ENCODE data around the gene MUS81. TPM values are rescaled to one million over a fixed set of nuclear protein-coding genes. Genes with fewer than 3 reads are reported as not detected.
A peak's percentile ranks its signal among the peaks of the same experiment; 100 is the strongest.

Gene MUS81
- total and polyA plus RNA-seq, 4 donors = 40.7 to 102 (median 61.9) TPM

DNA sequence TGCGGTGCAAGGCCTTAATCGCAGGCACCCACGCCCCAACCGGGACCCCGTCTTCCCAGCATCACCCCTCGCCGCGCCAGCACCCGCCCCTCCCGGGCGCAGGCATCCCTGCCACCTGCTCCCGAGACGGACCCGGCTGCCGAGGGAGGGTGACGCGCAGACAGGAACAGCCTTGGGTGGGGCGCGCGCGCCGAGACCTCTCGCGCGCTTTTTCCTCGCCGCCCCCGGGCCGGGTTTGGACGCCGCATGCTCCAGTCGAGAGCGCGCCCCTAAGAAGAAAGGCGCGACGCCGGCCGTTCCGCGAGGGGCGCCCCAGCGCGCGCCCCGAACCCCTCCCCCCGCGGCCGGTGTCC, 2.8 kb upstream of the MUS81 start:
- H3K27me3 ChIP-seq (ENCODE audit: control insufficient read depth in 1 of 2, insufficient read depth in 2 of 2, low read length in 1 of 2) = no peaks in the 10 kb centered on the region
- WGBS, 2 donors = 0 to 1% methylated on average over 26 to 49 of the region's 49 CpGs
- no peaks in the 10 kb centered on the region for H3K4me1 ChIP-seq (ENCODE audit: control insufficient read depth in 1 of 2, insufficient read depth in 2 of 2, low read length in 2 of 2)
- peak overlapping the region; percentile 46 to 70 for H3K27ac ChIP-seq (ENCODE audit: low read depth in 1 of 2, low read length in 2 of 2)
- H3K36me3 ChIP-seq (ENCODE audit: control insufficient read depth in 1 of 2, insufficient read depth in 2 of 2, low read length in 1 of 2) = peaks cover 3 to 8% of the 10 kb centered on the region in 2 donors
- intact Hi-C loops (cut with DNase I) = no loop called here
- ATAC-seq (ENCODE audit: low FRiP score) (no peak), DNase-seq (peak; percentile 75 to 87)
- peak overlapping the region; percentile 64 to 77 for H3K4me3 ChIP-seq (ENCODE audit: low read length in 2 of 2)
- H3K9me3 ChIP-seq (ENCODE audit: control insufficient read depth, low read length) = no peaks in the 10 kb centered on the region

- Histone ChIP-seq H3K4me1 (ENCODE audit: control insufficient read depth in 1 of 2, insufficient read depth in 2 of 2, low read length in 2 of 2) (no peaks in the 10 kb centered on the region), H3K9me3 (ENCODE audit: control insufficient read depth, low read length) (no peaks in the 10 kb centered on the region), H3K27ac (ENCODE audit: low read depth in 1 of 2, low read length in 2 of 2) (peak within 1 kb of the TSS; percentile 84 to 93), H3K27me3 (ENCODE audit: control insufficient read depth in 1 of 2, insufficient read depth in 2 of 2, low read length in 1 of 2) (no peaks in the 10 kb centered on the region), H3K4me3 (ENCODE audit: low read length in 2 of 2) (peak within 1 kb of the TSS; percentile 64 to 77), H3K36me3 (ENCODE audit: control insufficient read depth in 1 of 2, insufficient read depth in 2 of 2, low read length in 1 of 2) (peaks cover 3 to 5% of the 10 kb centered on the region in 2 donors)
- 0% methylated on average over 76 to 92 of the region's 92 CpGs for WGBS, 2 donors
- intact Hi-C loops (cut with DNase I) = loop anchor here in 1 of 2 donors (1.0 kb wide), 1 partner anchor 61 kb away; the partner anchor contains the start of genes C11orf68 and DRAP1
- peak; percentile 99 to 100 for DNase-seq
- ATAC-seq (ENCODE audit: low FRiP score) = peak; percentile 88
Measured at GRCh38 chr11:65857853-65858680, 2.2 kb upstream of the MUS81 start, which contains the start of gene CFL1. Gene CFL1 (minus strand): TSS chr11:65858180. CDS start chr11:65858099, 81 bp downstream.

DNA sequence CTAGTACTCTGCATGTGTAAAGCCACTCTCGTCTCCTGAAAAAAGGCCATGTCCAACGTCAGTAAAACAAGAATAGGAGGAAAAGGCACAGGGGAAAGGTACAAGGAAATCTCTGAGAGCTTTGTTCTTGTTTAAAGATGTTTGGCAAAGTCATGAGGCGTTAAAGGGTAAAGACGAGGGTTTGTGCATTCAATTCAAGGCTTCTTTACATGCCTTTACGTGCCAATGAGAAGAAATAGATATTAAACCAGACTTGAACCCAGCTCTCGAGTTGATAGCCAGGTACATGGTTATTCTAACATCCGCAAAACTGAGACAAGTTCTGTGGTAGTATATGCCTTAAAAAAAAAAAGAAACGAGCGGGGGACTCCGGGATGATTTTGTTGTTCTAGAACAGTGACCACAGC, 1.5 kb upstream of the MUS81 start:
- Histone ChIP-seq H3K9me3 (ENCODE audit: control insufficient read depth, low read length) (no peaks in the 10 kb centered on the region), H3K4me3 (ENCODE audit: low read length in 2 of 2) (peak overlapping the region; percentile 54 to 56), H3K36me3 (ENCODE audit: control insufficient read depth in 1 of 2, insufficient read depth in 2 of 2, low read length in 1 of 2) (peaks cover 3 to 7% of the 10 kb centered on the region in 2 donors), H3K4me1 (ENCODE audit: control insufficient read depth in 1 of 2, insufficient read depth in 2 of 2, low read length in 2 of 2) (no peaks in the 10 kb centered on the region), H3K27me3 (ENCODE audit: control insufficient read depth in 1 of 2, insufficient read depth in 2 of 2, low read length in 1 of 2) (no peaks in the 10 kb centered on the region), H3K27ac (ENCODE audit: low read depth in 1 of 2, low read length in 2 of 2) (peak overlapping the region; percentile 84 to 93)
- intact Hi-C loops (cut with DNase I) = loop anchor here in 1 of 2 donors (1.0 kb wide), 1 partner anchor 61 kb away; the partner anchor contains the start of genes C11orf68 and DRAP1
- ATAC-seq (ENCODE audit: low FRiP score) = no peak
- no peak for DNase-seq
- 0% methylated on average over 10 of the region's 10 CpGs for WGBS, 2 donors

GRCh38 chr11:65859095-65859811, 980 bp upstream of the MUS81 start:
- 0% methylated on average over 42 to 46 of the region's 46 CpGs for WGBS, 2 donors
- no peaks in the 10 kb centered on the region for H3K9me3 ChIP-seq (ENCODE audit: control insufficient read depth, low read length)
- peak overlapping the region; percentile 54 to 64 for H3K4me3 ChIP-seq (ENCODE audit: low read length in 2 of 2)
- no peaks in the 10 kb centered on the region for H3K4me1 ChIP-seq (ENCODE audit: control insufficient read depth in 1 of 2, insufficient read depth in 2 of 2, low read length in 2 of 2)
- ATAC-seq (ENCODE audit: low FRiP score) (peak; percentile 90), DNase-seq (peak; percentile 100)
- peaks cover 3 to 6% of the 10 kb centered on the region in 2 donors for H3K36me3 ChIP-seq (ENCODE audit: control insufficient read depth in 1 of 2, insufficient read depth in 2 of 2, low read length in 1 of 2)
- H3K27ac ChIP-seq (ENCODE audit: low read depth in 1 of 2, low read length in 2 of 2) = peak overlapping the region; percentile 96 to 97
- no peaks in the 10 kb centered on the region for H3K27me3 ChIP-seq (ENCODE audit: control insufficient read depth in 1 of 2, insufficient read depth in 2 of 2, low read length in 1 of 2)
- intact Hi-C loops (cut with DNase I) = no loop called here

- peak overlapping the region; percentile 96 to 97 for H3K27ac ChIP-seq (ENCODE audit: low read depth in 1 of 2, low read length in 2 of 2)
- ATAC-seq (ENCODE audit: low FRiP score) = no peak
- H3K27me3 ChIP-seq (ENCODE audit: control insufficient read depth in 1 of 2, insufficient read depth in 2 of 2, low read length in 1 of 2) = no peaks in the 10 kb centered on the region
- intact Hi-C loops (cut with DNase I) = no loop called here
- H3K9me3 ChIP-seq (ENCODE audit: control insufficient read depth, low read length) = no peaks in the 10 kb centered on the region
- WGBS, 2 donors = 0 to 1% methylated on average over 16 of the region's 16 CpGs
- peak in 1 of 2 donors; percentile 73 for DNase-seq
- H3K4me3 ChIP-seq (ENCODE audit: low read length in 2 of 2) = peak overlapping the region; percentile 14 to 64
- no peaks in the 10 kb centered on the region for H3K4me1 ChIP-seq (ENCODE audit: control insufficient read depth in 1 of 2, insufficient read depth in 2 of 2, low read length in 2 of 2)
- peaks cover 3 to 5% of the 10 kb centered on the region in 2 donors for H3K36me3 ChIP-seq (ENCODE audit: control insufficient read depth in 1 of 2, insufficient read depth in 2 of 2, low read length in 1 of 2)
Measured at GRCh38 chr11:65859812-65860277, 388 bp upstream of the MUS81 start.

DNA sequence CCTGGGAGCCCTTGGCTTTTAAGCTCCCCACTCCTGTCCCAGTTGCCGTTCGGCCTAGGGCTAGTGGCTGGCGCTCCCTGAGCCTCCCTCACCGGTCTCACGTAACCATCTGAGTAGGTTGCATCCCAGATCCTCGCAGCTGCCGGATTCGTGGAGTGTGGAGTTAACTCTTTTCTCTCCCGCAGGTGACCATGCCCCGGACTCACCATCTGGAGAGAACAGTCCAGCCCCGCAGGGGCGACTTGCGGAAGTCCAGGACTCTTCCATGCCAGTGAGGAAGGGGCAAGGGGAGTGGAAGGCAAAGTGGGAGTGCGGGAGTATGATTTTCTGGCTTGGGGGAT, 902 bp downstream of the MUS81 start:
- peak; percentile 53 to 79 for DNase-seq

GRCh38 chr11:65861533-65862183, 1.4 kb downstream of the MUS81 start:
- no peaks in the 10 kb centered on the region for H3K9me3 ChIP-seq (ENCODE audit: control insufficient read depth, low read length)
- peak overlapping the region in 1 of 2 donors; percentile 64 for H3K4me3 ChIP-seq (ENCODE audit: low read length in 2 of 2)
- H3K4me1 ChIP-seq (ENCODE audit: control insufficient read depth in 1 of 2, insufficient read depth in 2 of 2, low read length in 2 of 2) = no peaks in the 10 kb centered on the region
- H3K27ac ChIP-seq (ENCODE audit: low read depth in 1 of 2, low read length in 2 of 2) = no peak overlapping the region
- intact Hi-C loops (cut with DNase I) = no loop called here
- WGBS, 2 donors = 76 to 77% methylated on average over 13 of the region's 13 CpGs
- ATAC-seq (ENCODE audit: low FRiP score) (no peak), DNase-seq (peak; percentile 46 to 61)
- peaks cover 0 to 8% of the 10 kb centered on the region in 2 donors for H3K36me3 ChIP-seq (ENCODE audit: control insufficient read depth in 1 of 2, insufficient read depth in 2 of 2, low read length in 1 of 2)
- no peaks in the 10 kb centered on the region for H3K27me3 ChIP-seq (ENCODE audit: control insufficient read depth in 1 of 2, insufficient read depth in 2 of 2, low read length in 1 of 2)

More for the DNA sequence above, 902 bp downstream of the MUS81 start:
- Histone ChIP-seq H3K27me3 (ENCODE audit: control insufficient read depth in 1 of 2, insufficient read depth in 2 of 2, low read length in 1 of 2) (no peaks in the 10 kb centered on the region), H3K9me3 (ENCODE audit: control insufficient read depth, low read length) (no peaks in the 10 kb centered on the region), H3K4me3 (ENCODE audit: low read length in 2 of 2) (peak overlapping the region; percentile 16 to 64), H3K4me1 (ENCODE audit: control insufficient read depth in 1 of 2, insufficient read depth in 2 of 2, low read length in 2 of 2) (no peaks in the 10 kb centered on the region), H3K27ac (ENCODE audit: low read depth in 1 of 2, low read length in 2 of 2) (peak overlapping the region; percentile 59 to 97), H3K36me3 (ENCODE audit: control insufficient read depth in 1 of 2, insufficient read depth in 2 of 2, low read length in 1 of 2) (peaks cover 0 to 8% of the 10 kb centered on the region in 2 donors)
- 1 to 3% methylated on average over 14 of the region's 14 CpGs for WGBS, 2 donors
- no peak for ATAC-seq (ENCODE audit: low FRiP score)
- intact Hi-C loops (cut with DNase I) = no loop called here

DNA sequence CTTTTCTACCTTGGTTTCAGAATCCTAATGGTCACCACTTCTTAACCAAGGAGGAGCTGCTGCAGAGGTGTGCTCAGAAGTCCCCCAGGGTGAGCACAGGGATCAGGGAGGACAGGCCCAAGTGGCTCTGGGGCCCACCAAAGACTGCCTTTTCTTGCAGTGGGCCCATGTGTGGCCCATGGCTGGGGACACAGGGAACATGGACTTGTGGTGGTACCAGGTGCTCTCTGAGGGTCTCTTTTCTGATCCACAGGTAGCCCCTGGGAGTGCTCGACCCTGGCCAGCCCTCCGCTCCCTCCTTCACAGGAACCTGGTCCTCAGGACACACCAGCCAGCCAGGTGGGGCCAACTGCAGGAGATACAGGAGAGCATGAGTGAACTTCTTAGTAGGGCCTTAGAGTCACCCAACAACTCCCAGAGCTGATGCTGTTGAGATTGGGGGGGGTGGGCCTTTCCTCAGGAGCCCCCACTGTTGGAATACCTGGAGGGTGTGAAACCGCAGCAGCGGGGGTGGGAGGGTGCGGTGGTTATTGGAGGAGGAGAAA, 2.0 kb downstream of the MUS81 start:
- H3K27ac ChIP-seq (ENCODE audit: low read depth in 1 of 2, low read length in 2 of 2) = no peak overlapping the region
- peak; percentile 34 to 55 for DNase-seq
- 72 to 90% methylated on average over 4 to 5 of the region's 5 CpGs for WGBS, 2 donors
- H3K36me3 ChIP-seq (ENCODE audit: control insufficient read depth in 1 of 2, insufficient read depth in 2 of 2, low read length in 1 of 2) = peaks cover 0 to 8% of the 10 kb centered on the region in 2 donors
- ATAC-seq (ENCODE audit: low FRiP score) = no peak
- no peaks in the 10 kb centered on the region for H3K4me1 ChIP-seq (ENCODE audit: control insufficient read depth in 1 of 2, insufficient read depth in 2 of 2, low read length in 2 of 2)
- no peaks in the 10 kb centered on the region for H3K27me3 ChIP-seq (ENCODE audit: control insufficient read depth in 1 of 2, insufficient read depth in 2 of 2, low read length in 1 of 2)
- intact Hi-C loops (cut with DNase I) = no loop called here
- H3K9me3 ChIP-seq (ENCODE audit: control insufficient read depth, low read length) = no peaks in the 10 kb centered on the region
- H3K4me3 ChIP-seq (ENCODE audit: low read length in 2 of 2) = no peak overlapping the region
